Thyroid gland (tissue), 4 donors: ENCODE results near the gene CECR2. TPM values are rescaled to one million over a fixed set of nuclear protein-coding genes. Genes with fewer than 3 reads are reported as not detected.

Experiments used
- DNase-seq, 2 donors: peaks; one replicate each; pipeline ENCODE4 v3.0.0-alpha.2; 2019
- H3K27ac ChIP-seq, 3 donors: fragments of 200-600 bp; sonication (generic); 1 replicate in 2 of 3; 2 replicates in 1 of 3; pipeline ENCODE4 v1.5.1; 2016 to 2019; ENCODE audit warnings: mild to moderate bottlenecking in 1 of 3, moderate library complexity in 1 of 3
- H3K27me3 ChIP-seq: fragments of 200-600 bp; sonication (generic); one replicate; pipeline ENCODE4 v1.5.1; 2019
- H3K36me3 ChIP-seq, 2 donors: fragments of 200-600 bp; sonication (generic); one replicate each; pipeline ENCODE4 v1.5.1; 2016 to 2019
- H3K4me1 ChIP-seq, 2 donors: fragments of 200-600 bp; sonication (generic); one replicate each; pipeline ENCODE4 v1.5.1; 2017 to 2019
- H3K4me3 ChIP-seq, 3 donors: fragments of 200-600 bp; sonication (generic); replicated peaks in 1 of 3; 1 replicate in 2 of 3; 2 replicates in 1 of 3; pipeline ENCODE4 v1.5.1; 2016; ENCODE audit warnings: mild to moderate bottlenecking in 1 of 3
- H3K9me3 ChIP-seq: fragments of 200-600 bp; sonication (generic); one replicate; pipeline ENCODE4 v1.5.1; 2017
- CTCF ChIP-seq, 6 experiments: fragments of 200-600 bp in 3 of 6; fragments of 450-650 bp in 3 of 6; sonication (generic) in 3 of 6; IDR thresholded peaks; one replicate each; pipeline ENCODE4 v1.5.1; 2016 to 2019; ENCODE audit warnings: antibody characterized with exemption in 6 of 6, mild to moderate bottlenecking in 2 of 6, inconsistent platforms in 1 of 6, moderate library complexity in 1 of 6
- POLR2A ChIP-seq, 2 donors: fragments of 450-650 bp; IDR thresholded peaks; one replicate each; pipeline ENCODE4 v1.6.1; 2017; ENCODE audit warnings: antibody characterized with exemption in 2 of 2, mild to moderate bottlenecking in 2 of 2, moderate library complexity in 1 of 2
- WGBS, 2 donors: methylation state at CpG; one replicate each; pipeline ENCODE4 v1.1.5; 2017; 5-methylcytosine and 5-hydroxymethylcytosine counted together
- intact Hi-C: fragments of 100-400 bp; cut with DNase I; formaldehyde crosslinking; loops from one replicate; pipeline ENCODE4 v1.15.1; 2023
- total RNA-seq, 4 donors: library from RNA; depleted of rRNA; stranded (reverse); fragments of >200 nt; gene quantifications; one replicate each; pipeline ENCODE4 v1.2.3, GENCODE V29; 2016

The CECR2 gene
- total RNA-seq, 4 donors from 2014 or later, result 1.5 to 7.7 (median 2.1) TPM

DNA sequence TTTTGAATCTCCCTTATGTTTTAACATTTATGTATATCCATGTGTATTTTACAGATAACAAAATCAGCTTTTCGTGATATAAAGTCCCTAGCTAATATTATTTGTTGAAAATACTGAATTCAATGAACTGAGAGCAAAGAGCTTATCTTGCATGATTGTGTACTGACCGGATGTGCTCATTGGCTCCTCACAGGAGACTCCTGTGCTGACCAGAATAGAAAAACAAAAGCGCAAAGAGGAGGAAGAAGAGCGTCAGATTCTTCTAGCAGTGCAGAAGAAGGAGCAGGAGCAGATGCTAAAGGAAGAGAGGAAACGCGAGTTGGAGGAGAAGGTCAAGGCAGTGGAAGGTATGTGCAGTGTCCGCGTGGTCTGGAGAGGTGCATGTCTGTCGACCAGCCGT, 154.7 kb downstream of the CECR2 start:
- H3K36me3 ChIP-seq, result no peaks in the 10 kb centered on the region
- no peaks in the 10 kb centered on the region for H3K9me3 ChIP-seq
- TF ChIP-seq POLR2A (IDR thresholded peaks at IDR 0.05), result no peak
- no peak for TF ChIP-seq CTCF (IDR thresholded peaks at IDR 0.05)
- no peaks in the 10 kb centered on the region for H3K27me3 ChIP-seq
- H3K4me3 ChIP-seq, result no peak overlapping the region
- intact Hi-C loops, result no loop called here
- H3K4me1 ChIP-seq, result no peaks in the 10 kb centered on the region
- H3K27ac ChIP-seq, result no peak overlapping the region
- 80 to 90% methylated on average over 10 of the region's 10 CpGs for WGBS, 2 donors
- DNase-seq, result no peak

DNA sequence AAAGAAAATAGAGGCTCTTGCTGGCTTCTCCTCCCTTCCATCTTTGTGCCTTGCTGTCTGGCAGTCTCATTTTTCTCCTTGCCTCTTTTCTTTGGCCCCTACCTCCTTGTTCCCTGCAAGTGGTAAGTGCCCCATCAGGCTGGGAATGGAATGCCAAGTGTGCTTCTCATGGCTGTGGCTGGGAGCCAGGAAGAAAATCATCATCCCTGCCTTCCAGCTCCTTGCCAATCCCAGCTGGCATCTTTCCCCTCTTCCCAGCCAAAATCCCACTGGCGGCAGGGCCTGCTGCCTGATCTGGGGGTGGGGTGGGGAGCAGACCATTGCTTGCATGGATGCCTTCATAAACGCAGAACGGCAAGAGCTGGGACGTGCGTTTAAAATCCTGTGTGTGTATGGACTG, 167.0 kb downstream of the CECR2 start:
- Histone ChIP-seq H3K4me1 (peaks cover 8 to 10% of the 10 kb centered on the region in 2 donors), H3K36me3 (no peaks in the 10 kb centered on the region), H3K4me3 (no peak overlapping the region), H3K9me3 (no peaks in the 10 kb centered on the region), H3K27me3 (no peaks in the 10 kb centered on the region), H3K27ac (no peak overlapping the region)
- intact Hi-C loops, result no loop called here
- WGBS, 2 donors, result 18 to 31% methylated on average over 5 of the region's 5 CpGs
- peak; percentile 75 to 82 for DNase-seq
- TF ChIP-seq POLR2A (IDR thresholded peaks at IDR 0.05) (no peak), CTCF (IDR thresholded peaks at IDR 0.05) (no peak)

- H3K9me3 ChIP-seq, result no peaks in the 10 kb centered on the region
- no peaks in the 10 kb centered on the region for H3K36me3 ChIP-seq
- intact Hi-C loops, result no loop called here
- H3K27ac ChIP-seq, result no peak overlapping the region
- H3K4me3 ChIP-seq, result no peak overlapping the region
- H3K4me1 ChIP-seq, result peaks cover 8 to 10% of the 10 kb centered on the region in 2 donors
- WGBS, 2 donors, result 98 to 100% methylated on average over 2 of the region's 2 CpGs
- no peak for DNase-seq
- TF ChIP-seq POLR2A (IDR thresholded peaks at IDR 0.05), result no peak
- no peaks in the 10 kb centered on the region for H3K27me3 ChIP-seq
Observed at GRCh38 chr22:17537155-17537554, 167.9 kb downstream of the CECR2 start.

GRCh38 chr22:17540481-17540880, 171.2 kb downstream of the CECR2 start:
- WGBS, 2 donors, result 88 to 94% methylated on average over 15 of the region's 15 CpGs
- TF ChIP-seq POLR2A (IDR thresholded peaks at IDR 0.05) (no peak), CTCF (IDR thresholded peaks at IDR 0.05) (no peak)
- Histone ChIP-seq H3K4me1 (peaks cover 8 to 10% of the 10 kb centered on the region in 2 donors), H3K27ac (no peak overlapping the region), H3K27me3 (no peaks in the 10 kb centered on the region), H3K4me3 (no peak overlapping the region), H3K9me3 (no peaks in the 10 kb centered on the region), H3K36me3 (no peaks in the 10 kb centered on the region)
- no peak for DNase-seq
- intact Hi-C loops, result no loop called here

- Histone ChIP-seq H3K36me3 (no peaks in the 10 kb centered on the region), H3K9me3 (no peaks in the 10 kb centered on the region), H3K27ac (no peak overlapping the region), H3K4me1 (peaks cover under 1 to 2% of the 10 kb centered on the region in 2 donors), H3K27me3 (no peaks in the 10 kb centered on the region), H3K4me3 (no peak overlapping the region)
- WGBS, 2 donors, result 80 to 92% methylated on average over 7 of the region's 7 CpGs
- TF ChIP-seq CTCF (IDR thresholded peaks at IDR 0.05), result no peak
- TF ChIP-seq POLR2A (IDR thresholded peaks at IDR 0.05), result no peak
- DNase-seq, result no peak
- intact Hi-C loops, result no loop called here
Observed at GRCh38 chr22:17541476-17541875, 172.2 kb downstream of the CECR2 start.

- WGBS, 2 donors, result 98% methylated on average over 10 to 12 of the region's 14 CpGs
- Histone ChIP-seq H3K27me3 (no peaks in the 10 kb centered on the region), H3K27ac (no peak overlapping the region), H3K9me3 (no peaks in the 10 kb centered on the region), H3K4me3 (no peak overlapping the region), H3K4me1 (no peaks in the 10 kb centered on the region), H3K36me3 (no peaks in the 10 kb centered on the region)
- TF ChIP-seq CTCF (IDR thresholded peaks at IDR 0.05) (no peak), POLR2A (IDR thresholded peaks at IDR 0.05) (no peak)
- DNase-seq, result no peak
- intact Hi-C loops, result no loop called here
Observed at GRCh38 chr22:17542452-17542851, 173.2 kb downstream of the CECR2 start.
